GM19099 (cell line): ENCODE data around the gene FTMT.

Experiments used
- POLR2A ChIP-seq: IDR thresholded peaks from 3 replicates; pipeline ENCODE4 v1.6.1; 2011; ENCODE audit warnings: low read depth; ENCODE audit not compliant: insufficient read length; ENCODE audit errors: extremely low read depth

Gene FTMT

GRCh38 chr5:121887727-121888126, 36.0 kb downstream of the FTMT start:
- TF ChIP-seq POLR2A = no peak

DNA sequence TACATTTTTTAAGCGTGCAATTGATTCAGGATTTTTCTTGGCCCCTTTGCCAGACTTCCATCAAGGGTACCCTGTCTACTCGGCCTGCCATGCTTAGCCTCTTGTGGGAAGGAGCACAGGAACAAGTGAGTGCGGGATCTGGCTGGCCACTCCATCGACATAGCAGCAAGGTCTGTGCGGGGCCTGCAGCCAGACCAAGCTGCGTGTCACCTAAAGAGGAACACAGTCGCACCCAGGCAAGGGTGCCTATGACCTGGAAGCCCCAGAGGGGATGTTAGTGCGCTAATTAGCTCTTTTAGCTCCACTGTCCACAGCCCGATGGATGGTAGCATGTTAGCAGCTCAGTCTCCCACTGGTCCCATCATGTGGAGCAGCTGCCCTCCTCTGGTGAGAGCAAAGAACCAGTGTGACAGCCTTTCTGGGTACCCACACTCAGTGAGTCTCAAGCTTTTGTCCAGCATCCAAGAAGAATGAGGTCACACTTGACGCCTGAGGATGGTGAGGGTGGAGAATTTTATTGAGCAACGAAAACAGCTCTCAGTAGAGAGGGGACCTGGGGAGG, 38.7 kb downstream of the FTMT start:
- TF ChIP-seq POLR2A = no peak

DNA sequence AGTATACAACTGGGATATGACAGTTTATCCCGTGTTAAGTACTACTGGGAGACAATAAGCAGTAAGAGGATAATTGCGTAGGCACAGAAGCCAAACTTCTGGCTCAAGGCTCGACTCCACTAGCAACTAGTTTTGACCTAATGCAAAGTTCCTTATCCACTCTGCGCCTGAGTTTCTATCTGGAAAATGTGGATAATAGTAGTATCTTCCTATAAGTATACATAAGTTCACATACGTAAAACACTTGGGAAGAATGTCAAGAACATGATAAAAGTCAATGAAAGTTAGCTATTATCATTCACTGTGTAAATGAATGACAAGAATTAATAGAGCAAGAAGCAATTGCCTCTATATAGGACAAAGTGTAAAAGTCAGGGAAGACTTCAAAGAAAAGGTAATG, 45.7 kb downstream of the FTMT start:
- no peak for TF ChIP-seq POLR2A

GRCh38 chr5:121899346-121899745, 47.7 kb downstream of the FTMT start:
- TF ChIP-seq POLR2A = no peak
